GM20000 (cell line): Measurements from ENCODE around the gene UBE3C.

Source experiments
- DNase-seq: peaks from one replicate; pipeline ENCODE4 v3.0.0; 2012; ENCODE audit warnings: low spot score
- TF ChIP-seq, protein P1 (sequence below): IDR thresholded peaks from 2 replicates; pipeline ENCODE4 v1.5.1; 2012; ENCODE audit warnings: mild to moderate bottlenecking, control low read depth; ENCODE audit errors: extremely low read depth, missing control alignments

UBE3C gene

DNA sequence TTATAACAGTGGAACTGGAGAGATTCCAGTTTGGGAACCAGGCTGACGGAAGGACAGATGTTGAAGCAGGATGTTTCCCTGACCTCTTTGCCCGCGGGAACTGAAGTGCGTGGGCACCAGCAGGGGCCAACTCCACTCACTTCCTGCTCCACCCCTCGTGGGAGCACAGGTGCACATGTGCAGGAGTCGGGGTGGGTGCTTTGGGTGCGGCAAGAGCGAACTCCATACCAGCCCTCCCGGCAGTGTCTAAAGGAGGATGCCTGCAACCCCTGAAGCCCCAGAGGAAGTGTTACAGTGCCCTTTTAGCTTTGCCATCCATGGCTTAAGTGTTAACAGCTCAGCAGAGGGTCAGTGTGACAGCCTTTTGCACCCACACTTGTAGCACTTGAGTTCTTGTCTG is 27.4 kb upstream of the UBE3C start:
- TF ChIP-seq, protein P1, sequence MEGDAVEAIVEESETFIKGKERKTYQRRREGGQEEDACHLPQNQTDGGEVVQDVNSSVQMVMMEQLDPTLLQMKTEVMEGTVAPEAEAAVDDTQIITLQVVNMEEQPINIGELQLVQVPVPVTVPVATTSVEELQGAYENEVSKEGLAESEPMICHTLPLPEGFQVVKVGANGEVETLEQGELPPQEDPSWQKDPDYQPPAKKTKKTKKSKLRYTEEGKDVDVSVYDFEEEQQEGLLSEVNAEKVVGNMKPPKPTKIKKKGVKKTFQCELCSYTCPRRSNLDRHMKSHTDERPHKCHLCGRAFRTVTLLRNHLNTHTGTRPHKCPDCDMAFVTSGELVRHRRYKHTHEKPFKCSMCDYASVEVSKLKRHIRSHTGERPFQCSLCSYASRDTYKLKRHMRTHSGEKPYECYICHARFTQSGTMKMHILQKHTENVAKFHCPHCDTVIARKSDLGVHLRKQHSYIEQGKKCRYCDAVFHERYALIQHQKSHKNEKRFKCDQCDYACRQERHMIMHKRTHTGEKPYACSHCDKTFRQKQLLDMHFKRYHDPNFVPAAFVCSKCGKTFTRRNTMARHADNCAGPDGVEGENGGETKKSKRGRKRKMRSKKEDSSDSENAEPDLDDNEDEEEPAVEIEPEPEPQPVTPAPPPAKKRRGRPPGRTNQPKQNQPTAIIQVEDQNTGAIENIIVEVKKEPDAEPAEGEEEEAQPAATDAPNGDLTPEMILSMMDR: no peak
- no peak for DNase-seq

DNA sequence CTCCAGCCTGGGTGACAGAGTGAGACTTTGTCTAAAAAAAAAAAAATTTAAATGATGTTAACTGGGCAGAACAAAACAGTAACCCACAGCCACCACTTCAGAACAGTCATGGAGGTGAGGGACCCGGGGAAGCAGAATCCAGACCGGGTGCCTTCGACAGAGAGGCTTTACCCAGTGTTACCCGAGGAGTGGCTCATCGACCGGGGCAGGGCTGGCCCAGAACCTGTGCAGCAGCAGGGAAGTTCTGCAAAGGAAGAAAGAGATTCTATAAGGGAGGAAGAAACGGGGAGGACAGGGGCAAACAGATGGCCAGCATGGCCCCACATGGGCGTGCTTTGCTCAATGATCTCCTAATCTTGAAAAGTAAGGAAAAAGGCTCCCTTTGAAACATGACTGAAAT is 26.0 kb upstream of the UBE3C start:
- TF ChIP-seq, protein P1: no peak
- no peak for DNase-seq

DNA sequence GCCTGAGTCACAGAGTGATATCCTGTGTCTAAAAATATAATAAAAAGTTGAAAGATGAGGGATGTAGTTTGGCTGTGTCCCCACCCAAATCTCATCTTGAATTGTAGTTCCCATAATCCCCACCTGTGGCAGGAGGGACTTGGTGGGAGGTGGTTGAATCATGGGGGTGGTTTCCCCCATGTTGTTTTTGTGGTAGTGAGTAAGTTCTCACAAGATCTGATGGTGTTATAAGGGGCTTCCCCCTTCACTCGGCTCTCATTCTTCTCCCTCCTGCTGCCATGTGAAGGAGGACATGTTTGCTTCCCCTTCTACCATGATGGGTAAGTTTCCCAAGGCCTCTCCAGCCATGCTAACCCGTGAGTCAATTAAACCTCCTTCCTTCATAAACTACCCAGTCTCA is 25.1 kb upstream of the UBE3C start:
- TF ChIP-seq, protein P1: no peak
- DNase-seq: no peak

DNA sequence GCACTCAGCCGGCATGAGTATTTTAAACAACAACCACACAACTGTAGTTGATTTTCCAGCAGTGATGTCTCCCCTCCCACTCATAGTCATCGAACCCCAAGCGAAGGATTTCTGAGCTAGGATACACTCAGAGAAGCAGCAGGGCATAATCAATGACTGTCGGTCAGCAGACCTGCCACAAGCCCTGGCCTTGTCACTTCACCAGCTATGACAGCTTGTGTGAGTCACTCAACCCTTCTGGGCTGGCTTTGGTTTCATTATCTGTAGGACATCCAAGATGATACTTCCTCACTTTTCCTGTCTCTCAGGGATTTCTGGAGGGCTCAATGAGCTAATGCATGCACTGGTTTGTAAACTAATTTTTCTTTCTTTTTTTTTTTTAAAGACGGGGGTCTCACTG is 22.0 kb upstream of the UBE3C start:
- DNase-seq: no peak
- TF ChIP-seq, protein P1: no peak

DNA sequence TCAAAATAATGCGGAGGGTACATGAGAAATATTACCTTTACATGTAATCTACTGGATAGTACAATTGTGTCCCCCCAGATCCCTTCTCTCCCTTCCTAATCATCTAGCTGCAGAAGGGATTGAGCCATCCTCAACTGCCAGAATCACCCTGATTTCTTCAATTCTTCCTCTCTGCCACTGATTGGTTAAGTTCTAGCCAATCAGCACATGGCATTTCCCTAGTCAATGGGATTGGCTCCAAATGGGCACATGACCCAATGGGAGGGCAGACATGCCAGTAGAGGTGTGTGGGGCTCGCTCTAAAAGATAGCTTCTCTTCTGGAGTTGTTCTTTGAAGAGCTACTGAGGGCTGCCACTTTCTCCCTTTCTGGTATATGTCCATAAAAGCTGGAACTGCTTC is 20.9 kb upstream of the UBE3C start:
- no peak for DNase-seq
- TF ChIP-seq, protein P1: no peak

DNA sequence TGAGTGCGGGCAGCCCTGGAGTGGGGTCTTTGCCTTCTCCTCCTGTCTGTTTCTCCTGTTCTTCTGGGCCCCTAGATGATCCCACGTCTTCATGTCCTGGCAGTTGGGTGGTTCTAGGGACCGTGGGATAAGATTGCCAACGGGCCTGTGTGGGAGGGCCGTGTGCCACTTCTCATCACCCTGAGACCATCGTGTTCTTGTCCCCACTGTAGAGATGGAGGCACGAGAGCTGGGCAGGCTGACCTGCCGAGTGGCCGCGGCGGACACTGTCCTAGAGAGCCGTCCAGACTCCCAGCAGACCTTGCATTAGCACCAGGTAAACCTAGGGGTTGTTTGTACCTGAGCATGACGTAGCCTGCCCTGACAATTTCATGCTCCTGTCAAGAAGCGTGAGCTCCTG is 18.5 kb upstream of the UBE3C start:
- TF ChIP-seq, protein P1: no peak
- no peak for DNase-seq

DNA sequence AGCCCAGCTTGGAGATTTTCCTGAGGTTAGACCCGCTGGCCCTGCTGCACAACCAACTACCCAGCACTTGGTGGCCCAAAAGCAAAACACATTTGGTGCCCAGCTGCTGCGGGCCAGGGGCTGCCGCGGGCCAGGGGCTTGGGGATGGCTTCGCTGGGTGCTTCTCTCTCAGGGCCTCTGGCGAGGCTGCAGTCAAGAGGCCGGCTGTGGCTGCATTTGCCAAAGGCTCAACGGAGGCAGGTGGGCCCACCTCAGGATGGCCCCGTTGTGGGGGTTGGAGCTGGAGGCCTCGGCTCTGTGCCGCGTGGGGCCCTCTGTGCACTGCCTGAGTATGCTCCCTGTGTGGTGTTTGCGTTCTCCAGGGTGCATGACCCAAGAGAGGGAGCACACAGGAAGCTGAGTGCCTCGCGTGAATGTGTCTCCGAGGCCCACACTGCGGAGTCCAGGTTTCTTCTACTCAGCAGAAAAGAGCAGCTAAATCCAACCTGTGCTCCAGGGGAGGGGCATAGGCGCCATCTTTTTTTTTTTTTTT is 17.5 kb upstream of the UBE3C start:
- DNase-seq: no peak
- TF ChIP-seq, protein P1: no peak
